ENCODE results near the gene TM4SF5.

DNA sequence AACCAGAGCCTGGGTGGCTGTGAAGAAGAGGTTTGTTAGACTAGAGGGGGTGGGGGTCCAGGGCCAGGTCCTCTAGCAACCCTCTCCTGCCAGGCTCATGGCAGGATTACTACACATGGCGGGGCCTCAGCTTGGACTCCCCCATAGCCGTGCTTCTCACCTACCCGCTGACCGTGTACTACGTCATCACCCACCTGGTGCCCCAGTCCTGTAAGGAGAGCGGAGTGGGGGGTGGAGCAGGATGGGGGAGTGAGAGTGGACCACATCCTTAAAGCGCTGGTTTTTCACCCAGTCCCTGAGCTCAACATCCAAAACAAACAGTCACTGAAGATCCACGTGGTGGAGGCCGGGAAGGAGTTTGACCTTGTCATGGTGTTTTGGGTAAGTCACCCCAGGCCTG, 27.8 kb upstream of the TM4SF5 start:
- TF ChIP-seq, protein P1, sequence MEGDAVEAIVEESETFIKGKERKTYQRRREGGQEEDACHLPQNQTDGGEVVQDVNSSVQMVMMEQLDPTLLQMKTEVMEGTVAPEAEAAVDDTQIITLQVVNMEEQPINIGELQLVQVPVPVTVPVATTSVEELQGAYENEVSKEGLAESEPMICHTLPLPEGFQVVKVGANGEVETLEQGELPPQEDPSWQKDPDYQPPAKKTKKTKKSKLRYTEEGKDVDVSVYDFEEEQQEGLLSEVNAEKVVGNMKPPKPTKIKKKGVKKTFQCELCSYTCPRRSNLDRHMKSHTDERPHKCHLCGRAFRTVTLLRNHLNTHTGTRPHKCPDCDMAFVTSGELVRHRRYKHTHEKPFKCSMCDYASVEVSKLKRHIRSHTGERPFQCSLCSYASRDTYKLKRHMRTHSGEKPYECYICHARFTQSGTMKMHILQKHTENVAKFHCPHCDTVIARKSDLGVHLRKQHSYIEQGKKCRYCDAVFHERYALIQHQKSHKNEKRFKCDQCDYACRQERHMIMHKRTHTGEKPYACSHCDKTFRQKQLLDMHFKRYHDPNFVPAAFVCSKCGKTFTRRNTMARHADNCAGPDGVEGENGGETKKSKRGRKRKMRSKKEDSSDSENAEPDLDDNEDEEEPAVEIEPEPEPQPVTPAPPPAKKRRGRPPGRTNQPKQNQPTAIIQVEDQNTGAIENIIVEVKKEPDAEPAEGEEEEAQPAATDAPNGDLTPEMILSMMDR (IDR thresholded peaks at IDR 0.05), result no peak
- TF ChIP-seq, protein P2, sequence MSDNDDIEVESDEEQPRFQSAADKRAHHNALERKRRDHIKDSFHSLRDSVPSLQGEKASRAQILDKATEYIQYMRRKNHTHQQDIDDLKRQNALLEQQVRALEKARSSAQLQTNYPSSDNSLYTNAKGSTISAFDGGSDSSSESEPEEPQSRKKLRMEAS (IDR thresholded peaks at IDR 0.05; ENCODE audit: low read depth), result no peak
- TF ChIP-seq, protein P3, sequence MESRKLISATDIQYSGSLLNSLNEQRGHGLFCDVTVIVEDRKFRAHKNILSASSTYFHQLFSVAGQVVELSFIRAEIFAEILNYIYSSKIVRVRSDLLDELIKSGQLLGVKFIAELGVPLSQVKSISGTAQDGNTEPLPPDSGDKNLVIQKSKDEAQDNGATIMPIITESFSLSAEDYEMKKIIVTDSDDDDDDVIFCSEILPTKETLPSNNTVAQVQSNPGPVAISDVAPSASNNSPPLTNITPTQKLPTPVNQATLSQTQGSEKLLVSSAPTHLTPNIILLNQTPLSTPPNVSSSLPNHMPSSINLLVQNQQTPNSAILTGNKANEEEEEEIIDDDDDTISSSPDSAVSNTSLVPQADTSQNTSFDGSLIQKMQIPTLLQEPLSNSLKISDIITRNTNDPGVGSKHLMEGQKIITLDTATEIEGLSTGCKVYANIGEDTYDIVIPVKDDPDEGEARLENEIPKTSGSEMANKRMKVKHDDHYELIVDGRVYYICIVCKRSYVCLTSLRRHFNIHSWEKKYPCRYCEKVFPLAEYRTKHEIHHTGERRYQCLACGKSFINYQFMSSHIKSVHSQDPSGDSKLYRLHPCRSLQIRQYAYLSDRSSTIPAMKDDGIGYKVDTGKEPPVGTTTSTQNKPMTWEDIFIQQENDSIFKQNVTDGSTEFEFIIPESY (IDR thresholded peaks at IDR 0.05; ENCODE audit: borderline replicate concordance, low read depth), result no peak
- no peak for TF ChIP-seq TEAD4 (IDR thresholded peaks at IDR 0.05; ENCODE audit: borderline replicate concordance, insufficient read depth)
- TF ChIP-seq NRF1 (IDR thresholded peaks at IDR 0.05; ENCODE audit: low read depth, low read length), result no peak
- TF ChIP-seq TCF12 (IDR thresholded peaks at IDR 0.05), result no peak
- TF ChIP-seq RAD21 (IDR thresholded peaks at IDR 0.05; ENCODE audit: low read length), result no peak
- TF ChIP-seq EZH2phosphoT487 (IDR thresholded peaks at IDR 0.05; ENCODE audit: borderline replicate concordance, low read depth), result no peak
- TF ChIP-seq, protein P4, sequence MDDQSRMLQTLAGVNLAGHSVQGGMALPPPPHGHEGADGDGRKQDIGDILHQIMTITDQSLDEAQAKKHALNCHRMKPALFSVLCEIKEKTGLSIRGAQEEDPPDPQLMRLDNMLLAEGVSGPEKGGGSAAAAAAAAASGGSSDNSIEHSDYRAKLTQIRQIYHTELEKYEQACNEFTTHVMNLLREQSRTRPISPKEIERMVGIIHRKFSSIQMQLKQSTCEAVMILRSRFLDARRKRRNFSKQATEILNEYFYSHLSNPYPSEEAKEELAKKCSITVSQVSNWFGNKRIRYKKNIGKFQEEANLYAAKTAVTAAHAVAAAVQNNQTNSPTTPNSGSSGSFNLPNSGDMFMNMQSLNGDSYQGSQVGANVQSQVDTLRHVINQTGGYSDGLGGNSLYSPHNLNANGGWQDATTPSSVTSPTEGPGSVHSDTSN (IDR thresholded peaks at IDR 0.05), result no peak
- no peak for TF ChIP-seq GATA2 (CRISPR knock-in tag; IDR thresholded peaks at IDR 0.05)
- TF ChIP-seq, protein P5, sequence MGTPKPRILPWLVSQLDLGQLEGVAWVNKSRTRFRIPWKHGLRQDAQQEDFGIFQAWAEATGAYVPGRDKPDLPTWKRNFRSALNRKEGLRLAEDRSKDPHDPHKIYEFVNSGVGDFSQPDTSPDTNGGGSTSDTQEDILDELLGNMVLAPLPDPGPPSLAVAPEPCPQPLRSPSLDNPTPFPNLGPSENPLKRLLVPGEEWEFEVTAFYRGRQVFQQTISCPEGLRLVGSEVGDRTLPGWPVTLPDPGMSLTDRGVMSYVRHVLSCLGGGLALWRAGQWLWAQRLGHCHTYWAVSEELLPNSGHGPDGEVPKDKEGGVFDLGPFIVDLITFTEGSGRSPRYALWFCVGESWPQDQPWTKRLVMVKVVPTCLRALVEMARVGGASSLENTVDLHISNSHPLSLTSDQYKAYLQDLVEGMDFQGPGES (IDR thresholded peaks at IDR 0.05; ENCODE audit: low read depth, low read length), result no peak
- TF ChIP-seq TAF1 (IDR thresholded peaks at IDR 0.05; ENCODE audit: borderline replicate concordance, low read depth, low read length), result no peak
- no peak for TF ChIP-seq FOXJ3 (CRISPR knock-in tag; IDR thresholded peaks at IDR 0.05)
- TF ChIP-seq NFIC (IDR thresholded peaks at IDR 0.05; ENCODE audit: borderline replicate concordance), result no peak

Measured in SK-N-SH (cell line).